HepG2 (cell line): Measurements from ENCODE around the gene FGD6. TPM values are rescaled to one million over a fixed set of nuclear protein-coding genes. Genes with fewer than 3 reads are reported as not detected.

Source experiments
- ATAC-seq: fragments of 200-7000 bp; cut with Tn5 transposase; 3 replicates; pipeline ENCODE4 v1.9.1; 2020; ENCODE audit warnings: mild to moderate bottlenecking, moderate library complexity
- BruUV-seq: library from RNA; stranded (reverse); fragments of 400-500 nt; replicated peaks from 2 replicates; lab custom pipeline; 2021; lab: Mats Ljungman, UMichigan
- CTCF ChIA-PET: fragments of 300-600 bp; formaldehyde crosslinking; extraction: SDS; loops from one replicate; lab custom pipeline; 2021; ENCODE audit warnings: low total read pairs, inconsistent platforms, low intra/inter-chr PET ratio; lab: Yijun Ruan, JAX
- POLR2A ChIA-PET: fragments of 350-600 bp; sonication (Branson Sonifier 250); formaldehyde crosslinking; loops from one replicate; lab custom pipeline; 2020; ENCODE audit warnings: antibody characterized with exemption, inconsistent platforms; lab: Yijun Ruan, JAX
- DNase-seq: peaks from one replicate; pipeline ENCODE4 v3.0.0-alpha.2; 2015; ENCODE audit warnings: low spot score
- FAIRE-seq: peaks from 3 replicates; lab custom pipeline; 2011; peaks lifted over from hg19 to GRCh38; lab: Jason Lieb, UNC
- H2AFZ ChIP-seq: one replicate; pipeline ENCODE4 v1.6.1; 2011; ENCODE audit warnings: low read length, inconsistent platforms
- H3K27ac ChIP-seq: fragments of 300-600 bp; 3 replicates; pipeline ENCODE4 v1.8.0; 2011; ENCODE audit warnings: mixed run types, mild to moderate bottlenecking, mixed read lengths, low read length, inconsistent platforms; ENCODE audit not compliant: insufficient read depth; ENCODE audit errors: extremely low read length
- H3K27me3 ChIP-seq, 2 experiments: fragments of 200-600 bp in 1 of 2; 2 replicates in 1 of 2; 3 replicates in 1 of 2; pipeline versions ENCODE4 v1.6.0 to v1.8.0; 2011; ENCODE audit warnings: low read length in 2 of 2, mild to moderate bottlenecking in 2 of 2, moderate library complexity in 2 of 2, inconsistent platforms in 1 of 2; ENCODE audit not compliant: insufficient read depth in 2 of 2, control insufficient read depth in 1 of 2
- H3K36me3 ChIP-seq, 2 experiments: fragments of 200-600 bp in 1 of 2; replicated peaks in 1 of 2; 2 replicates in 1 of 2; 3 replicates in 1 of 2; pipeline versions ENCODE4 v1.5.1 to v1.8.0; 2011; ENCODE audit warnings: low read length in 2 of 2, inconsistent platforms in 1 of 2; ENCODE audit not compliant: insufficient read depth in 2 of 2, control insufficient read depth in 1 of 2
- H3K4me1 ChIP-seq: 2 replicates; pipeline ENCODE4 v1.5.1; 2012; ENCODE audit warnings: low read length, inconsistent platforms; ENCODE audit not compliant: insufficient read depth
- H3K4me2 ChIP-seq: 2 replicates; pipeline ENCODE4 v1.6.0; 2011; ENCODE audit warnings: low read depth, low read length, inconsistent platforms
- H3K4me3 ChIP-seq, 3 experiments: fragments of 200-600 bp in 1 of 3; sonication (generic), shearing (Covaris generic) in 1 of 3; replicated peaks in 1 of 3; 2 replicates each; pipeline ENCODE4 v1.5.1; 2011 to 2016; ENCODE audit warnings: low read length in 3 of 3, inconsistent platforms in 2 of 3, low read depth in 2 of 3, mild to moderate bottlenecking in 2 of 3, control low read depth in 1 of 3, mixed read lengths in 1 of 3; ENCODE audit not compliant: insufficient read depth in 1 of 3
- H3K79me2 ChIP-seq: one replicate; pipeline ENCODE4 v1.6.1; 2011; ENCODE audit warnings: low read length, inconsistent platforms; ENCODE audit not compliant: insufficient read depth
- H3K9ac ChIP-seq: 2 replicates; pipeline ENCODE4 v1.6.0; 2011; ENCODE audit warnings: mild to moderate bottlenecking, low read depth, low read length, inconsistent platforms; ENCODE audit not compliant: insufficient read depth
- H3K9me3 ChIP-seq: 2 replicates; pipeline ENCODE4 v1.5.1; 2012; ENCODE audit warnings: mild to moderate bottlenecking, low read length
- H4K20me1 ChIP-seq: 2 replicates; pipeline ENCODE4 v1.6.0; 2011; ENCODE audit warnings: inconsistent platforms, mild to moderate bottlenecking, low read length, moderate library complexity; ENCODE audit not compliant: insufficient read depth
- HNF1A ChIP-seq, 2 experiments: sonication (generic) in 1 of 2; formaldehyde crosslinking in 1 of 2; IDR thresholded peaks; 2 replicates each; pipeline versions ENCODE4 v1.4.0 to v1.6.1; 2016 to 2020; ENCODE audit warnings: borderline replicate concordance in 1 of 2, low read depth in 1 of 2, mild to moderate bottlenecking in 1 of 2, missing genetic modification reagents in 1 of 2
- IKZF1 ChIP-seq: fragments of 450-650 bp; IDR thresholded peaks from 2 replicates; pipeline ENCODE4 v1.7.1; 2016
- KLF16 ChIP-seq, 2 experiments: sonication (generic) in 1 of 2; formaldehyde crosslinking in 1 of 2; IDR thresholded peaks; 2 replicates each; pipeline versions ENCODE4 v1.6.1 to v1.8.0; 2016 to 2023; ENCODE audit warnings: missing genetic modification reagents in 2 of 2, missing compliant biosample characterization in 1 of 2
- LRRFIP1 ChIP-seq: sonication (generic); formaldehyde crosslinking; conservative IDR thresholded peaks from 2 replicates; pipeline ENCODE4 v1.4.0; 2020; ENCODE audit warnings: missing genetic modification reagents
- MED13 ChIP-seq: sonication (generic); formaldehyde crosslinking; IDR thresholded peaks from 2 replicates; pipeline ENCODE4 v1.5.0; 2020; ENCODE audit warnings: missing genetic modification reagents
- MIXL1 ChIP-seq: IDR thresholded peaks from 2 replicates; pipeline ENCODE4 v1.6.1; 2016
- NAIF1 ChIP-seq: sonication (generic); formaldehyde crosslinking; IDR thresholded peaks from 2 replicates; pipeline ENCODE4 v1.5.0; 2020; ENCODE audit warnings: mild to moderate bottlenecking, missing genetic modification reagents, borderline replicate concordance
- NPAS2 ChIP-seq: sonication (generic); formaldehyde crosslinking; IDR thresholded peaks from 2 replicates; pipeline ENCODE4 v1.8.0; 2022; ENCODE audit warnings: mild to moderate bottlenecking, missing genetic modification reagents, borderline replicate concordance
- SNAPC2 ChIP-seq: sonication (generic); formaldehyde crosslinking; IDR thresholded peaks from 2 replicates; pipeline ENCODE4 v1.8.1; 2022; ENCODE audit warnings: mild to moderate bottlenecking, missing genetic modification reagents
- SOX13 ChIP-seq, 3 experiments: fragments of 450-650 bp in 1 of 3; sonication (generic) in 1 of 3; formaldehyde crosslinking in 1 of 3; IDR thresholded peaks in 2 of 3; conservative IDR thresholded peaks in 1 of 3; 2 replicates each; pipeline versions ENCODE4 v1.5.0 to v1.6.1; 2016 to 2020; ENCODE audit warnings: antibody characterized with exemption in 1 of 3, mild to moderate bottlenecking in 1 of 3, missing compliant biosample characterization in 1 of 3, missing genetic modification reagents in 1 of 3, moderate library complexity in 1 of 3
- ZNF136 ChIP-seq: sonication (generic); formaldehyde crosslinking; IDR thresholded peaks from 2 replicates; pipeline ENCODE4 v1.8.1; 2022; ENCODE audit warnings: low read depth, mild to moderate bottlenecking, moderate library complexity, missing genetic modification reagents
- ZNF225 ChIP-seq: sonication (generic); formaldehyde crosslinking; IDR thresholded peaks from 2 replicates; pipeline ENCODE4 v1.4.0; 2020; ENCODE audit warnings: mild to moderate bottlenecking, missing genetic modification reagents
- ZNF280B ChIP-seq: sonication (generic); formaldehyde crosslinking; IDR thresholded peaks from 2 replicates; pipeline ENCODE4 v1.5.0; 2020; ENCODE audit warnings: missing genetic modification reagents, mild to moderate bottlenecking, borderline replicate concordance
- ZNF670 ChIP-seq: sonication (generic); formaldehyde crosslinking; IDR thresholded peaks from 2 replicates; pipeline ENCODE4 v1.8.0; 2022; ENCODE audit warnings: mild to moderate bottlenecking, missing genetic modification reagents, borderline replicate concordance
- ZNF674 ChIP-seq: sonication (generic); formaldehyde crosslinking; IDR thresholded peaks from 2 replicates; pipeline ENCODE4 v1.5.0; 2020; ENCODE audit warnings: low read depth, mild to moderate bottlenecking, missing genetic modification reagents
- ZNF709 ChIP-seq: sonication (generic); formaldehyde crosslinking; IDR thresholded peaks from 2 replicates; pipeline ENCODE4 v1.5.0; 2020; ENCODE audit warnings: mild to moderate bottlenecking, missing genetic modification reagents
- WGBS: methylation state at CpG from one replicate; pipeline ENCODE4 v1.1.6; 2017; ENCODE audit warnings: low lambda C conversion rate; 5-methylcytosine and 5-hydroxymethylcytosine counted together
- in situ Hi-C: cut with HindIII; loops from 2 replicates; pipeline ENCODE4 v1.10.0; 2017; ENCODE audit warnings: low pct_unique_long_range_greater_than_20kb; ENCODE audit not compliant: extremely low pct_ligation_motif_present
- intact Hi-C: fragments of 100-400 bp; cut with micrococcal nuclease; formaldehyde crosslinking; loops from one replicate; pipeline ENCODE4 v1.10.0; 2022; ENCODE audit not compliant: unreplicated experiment
- polyA plus RNA-seq, 8 experiments: library from polyadenylated mRNA; depleted of rRNA in 3 of 8; stranded (reverse) in 7 of 8; unstranded in 1 of 8; fragments of >200 nt; fragmentation: Illumina TruSeq in 4 of 8; extraction: Trizol in 4 of 8; gene quantifications; 2 replicates each; pipeline versions ENCODE4 v1.2.1 to v1.2.3, GENCODE V29; 2011 to 2016; ENCODE audit warnings: low read depth in 4 of 8, missing spikeins in 1 of 8, mixed read lengths in 1 of 8; ENCODE audit not compliant: insufficient read depth in 1 of 8
- total RNA-seq, 5 experiments: library from RNA; depleted of rRNA; stranded (reverse); fragments of >200 nt; fragmentation: Illumina TruSeq; extraction: Trizol; gene quantifications; 2 replicates each; pipeline ENCODE4 v1.2.3, GENCODE V29; 2016; ENCODE audit warnings: low read depth in 1 of 5

The FGD6 gene
- total and polyA plus RNA-seq, 2 of the 13 experiments (the other 11 are each of a cell fraction or from before 2014, with no cell fraction given): 2.2 to 4.3 TPM

- intact Hi-C loops: no loop called here
- peaks cover 0 to 1% of the 10 kb centered on the region in 2 experiments; a peak in 1 of 5 replicates for H3K36me3 ChIP-seq
- no peak overlapping the region for H3K4me2 ChIP-seq
- DNase-seq (no peak), ATAC-seq (no peak), FAIRE-seq (no peak)
- no peaks in the 10 kb centered on the region for H3K27me3 ChIP-seq
- in situ Hi-C loops: loop anchor here (5.0 to 25.0 kb wide), 2 partner anchors 221 to 421 kb away; no protein-coding TSS in a partner anchor
- CTCF ChIA-PET: interaction anchor here (1.8 to 4.3 kb wide), 3 partner anchors 101 to 418 kb away, joined by 7 to 50 read pairs (median 12); partner anchors contain the start of genes FGD6 and VEZT
- WGBS: 60% methylated on average over 4 of the region's 4 CpGs
- no peaks in the 10 kb centered on the region for H4K20me1 ChIP-seq
- H2AFZ ChIP-seq: no peak overlapping the region
- no peaks in the 10 kb centered on the region for H3K79me2 ChIP-seq
- POLR2A ChIA-PET: interaction anchor here (1.5 to 1.6 kb wide), 2 partner anchors 101 to 220 kb away, joined by 5 to 6 read pairs; partner anchors contain the start of genes FGD6 and VEZT
- no peak overlapping the region for H3K4me3 ChIP-seq
- H3K9ac ChIP-seq: no peak overlapping the region
- H3K27ac ChIP-seq: no peak overlapping the region
- H3K4me1 ChIP-seq: peaks cover 15% of the 10 kb centered on the region
- no TSS peak for BruUV-seq
- no peaks in the 10 kb centered on the region for H3K9me3 ChIP-seq
- no peak for TF ChIP-seq LRRFIP1
- TF ChIP-seq MED13: no peak
- no peak for TF ChIP-seq MIXL1 (CRISPR knock-in tag)
- no peak for TF ChIP-seq ZNF225 (CRISPR knock-in tag)
- TF ChIP-seq IKZF1: no peak
- TF ChIP-seq ZNF670 (CRISPR knock-in tag): no peak
- no peak for TF ChIP-seq NAIF1 (CRISPR knock-in tag)
- no peak for TF ChIP-seq ZNF709
- no peak for TF ChIP-seq ZNF280B (CRISPR knock-in tag)
- no peak for TF ChIP-seq NPAS2 (CRISPR knock-in tag)
- TF ChIP-seq SOX13 (IDR thresholded peaks at IDR 0.05): no peak
- TF ChIP-seq SOX13 (CRISPR knock-in tag; conservative IDR thresholded peaks at IDR 0.05 in 1 of 2, IDR thresholded peaks at IDR 0.05 in 1 of 2): no peak
- TF ChIP-seq KLF16 (CRISPR knock-in tag; IDR thresholded peaks at IDR 0.05): no peak
- TF ChIP-seq ZNF136: no peak
- no peak for TF ChIP-seq HNF1A (IDR thresholded peaks at IDR 0.05; ENCODE audit: low read depth)
- TF ChIP-seq HNF1A (CRISPR knock-in tag; IDR thresholded peaks at IDR 0.05; ENCODE audit: borderline replicate concordance): no peak
- no peak for TF ChIP-seq ZNF674 (CRISPR knock-in tag)
- no peak for TF ChIP-seq SNAPC2 (CRISPR knock-in tag)
These were observed 100.9 kb downstream of the FGD6 start for GRCh38 chr12:95116341-95116740.
